DOHH2 (cell line): ENCODE results near the gene B9D2.

Source experiments
- H3F3A ChIP-seq: fragments of 200-600 bp; sonication (generic), shearing (Covaris generic); 2 replicates; pipeline ENCODE4 v1.6.0; 2016; ENCODE audit warnings: antibody characterized with exemption, mild to moderate bottlenecking; ENCODE audit not compliant: control insufficient read depth, insufficient read depth
- H3K27ac ChIP-seq: fragments of 200-600 bp; sonication (generic); 2 replicates; pipeline ENCODE4 v1.5.1; 2014; ENCODE audit warnings: low read depth, mild to moderate bottlenecking, low read length, moderate library complexity
- H3K27me3 ChIP-seq: fragments of 200-600 bp; sonication (generic); 2 replicates; pipeline ENCODE4 v1.6.1; 2014; ENCODE audit warnings: mild to moderate bottlenecking, low read length, mixed read lengths; ENCODE audit not compliant: control insufficient read depth
- H3K36me3 ChIP-seq: fragments of 200-600 bp; sonication (generic); 2 replicates; pipeline ENCODE4 v1.6.1; 2014; ENCODE audit warnings: mild to moderate bottlenecking, low read length, moderate library complexity, mixed read lengths; ENCODE audit not compliant: control insufficient read depth
- H3K4me1 ChIP-seq: fragments of 200-600 bp; sonication (generic); 2 replicates; pipeline ENCODE4 v1.6.1; 2014; ENCODE audit warnings: mild to moderate bottlenecking, low read length, mixed read lengths; ENCODE audit not compliant: control insufficient read depth
- H3K4me2 ChIP-seq: fragments of 200-600 bp; sonication (generic); 2 replicates; pipeline ENCODE4 v1.6.0; 2014; ENCODE audit warnings: mild to moderate bottlenecking, low read length, moderate library complexity
- H3K4me3 ChIP-seq: fragments of 200-600 bp; sonication (generic); 2 replicates; pipeline ENCODE4 v1.5.1; 2014; ENCODE audit warnings: mild to moderate bottlenecking, low read length, mixed read lengths
- H3K79me2 ChIP-seq: fragments of 200-600 bp; sonication (generic); 2 replicates; pipeline ENCODE4 v1.6.1; 2014; ENCODE audit warnings: mild to moderate bottlenecking, low read length, mixed read lengths; ENCODE audit not compliant: control insufficient read depth
- H3K9me2 ChIP-seq: fragments of 200-600 bp; sonication (generic); replicated peaks from 2 replicates; pipeline ENCODE4 v1.6.1; 2014; ENCODE audit warnings: mild to moderate bottlenecking, low read length, mixed read lengths; ENCODE audit not compliant: control insufficient read depth
- H3K9me3 ChIP-seq: fragments of 200-600 bp; sonication (generic); 2 replicates; pipeline ENCODE4 v1.6.1; 2014; ENCODE audit warnings: antibody characterized with exemption, low read length, mixed read lengths; ENCODE audit not compliant: control insufficient read depth, insufficient read depth
- H4K20me1 ChIP-seq: fragments of 200-600 bp; sonication (generic); 2 replicates; pipeline ENCODE4 v1.6.0; 2014; ENCODE audit warnings: low read depth, mild to moderate bottlenecking, antibody characterized with exemption, low read length, moderate library complexity; ENCODE audit not compliant: control insufficient read depth, insufficient read depth
- EZH2phosphoT487 ChIP-seq: fragments of 200-600 bp; sonication (generic); IDR thresholded peaks from 2 replicates; pipeline ENCODE4 v1.6.1; 2017; ENCODE audit warnings: borderline replicate concordance, mild to moderate bottlenecking, antibody characterized with exemption, low read length, moderate library complexity, mixed read lengths
- TF ChIP-seq, protein P1 (sequence below): fragments of 200-600 bp; sonication (generic); IDR thresholded peaks from one replicate; pipeline ENCODE4 v1.5.1; 2014; ENCODE audit warnings: antibody characterized with exemption, mild to moderate bottlenecking, low read depth, low read length; ENCODE audit not compliant: poor library complexity, severe bottlenecking

B9D2 gene

DNA sequence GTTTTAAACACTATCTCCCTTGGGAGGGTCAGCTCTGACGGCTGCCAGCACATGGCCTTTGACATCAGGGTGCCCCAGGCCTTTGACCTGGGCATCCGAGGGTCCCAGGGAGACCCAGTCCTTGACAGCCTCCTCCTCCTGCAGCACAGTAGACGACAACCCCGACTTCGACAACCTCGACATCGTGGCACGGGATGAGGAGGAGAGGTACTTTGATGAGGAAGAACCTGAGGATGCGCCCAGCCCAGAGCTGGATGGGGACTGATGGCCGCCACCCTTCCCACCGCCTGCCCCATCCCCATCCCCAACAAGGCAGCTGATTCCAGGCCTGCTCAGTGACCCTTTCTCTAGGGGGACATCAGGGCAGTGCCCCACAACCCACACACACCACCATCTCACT, 41.5 kb downstream of the B9D2 start:
- no peaks in the 10 kb centered on the region for H3K9me3 ChIP-seq
- H3K9me2 ChIP-seq = no peaks in the 10 kb centered on the region
- H3K4me1 ChIP-seq = peaks cover 34% of the 10 kb centered on the region
- no peaks in the 10 kb centered on the region for H4K20me1 ChIP-seq
- no peak overlapping the region for H3K4me2 ChIP-seq
- peaks cover 15% of the 10 kb centered on the region for H3K79me2 ChIP-seq
- peaks cover 28% of the 10 kb centered on the region for H3F3A ChIP-seq
- TF ChIP-seq, protein P1, sequence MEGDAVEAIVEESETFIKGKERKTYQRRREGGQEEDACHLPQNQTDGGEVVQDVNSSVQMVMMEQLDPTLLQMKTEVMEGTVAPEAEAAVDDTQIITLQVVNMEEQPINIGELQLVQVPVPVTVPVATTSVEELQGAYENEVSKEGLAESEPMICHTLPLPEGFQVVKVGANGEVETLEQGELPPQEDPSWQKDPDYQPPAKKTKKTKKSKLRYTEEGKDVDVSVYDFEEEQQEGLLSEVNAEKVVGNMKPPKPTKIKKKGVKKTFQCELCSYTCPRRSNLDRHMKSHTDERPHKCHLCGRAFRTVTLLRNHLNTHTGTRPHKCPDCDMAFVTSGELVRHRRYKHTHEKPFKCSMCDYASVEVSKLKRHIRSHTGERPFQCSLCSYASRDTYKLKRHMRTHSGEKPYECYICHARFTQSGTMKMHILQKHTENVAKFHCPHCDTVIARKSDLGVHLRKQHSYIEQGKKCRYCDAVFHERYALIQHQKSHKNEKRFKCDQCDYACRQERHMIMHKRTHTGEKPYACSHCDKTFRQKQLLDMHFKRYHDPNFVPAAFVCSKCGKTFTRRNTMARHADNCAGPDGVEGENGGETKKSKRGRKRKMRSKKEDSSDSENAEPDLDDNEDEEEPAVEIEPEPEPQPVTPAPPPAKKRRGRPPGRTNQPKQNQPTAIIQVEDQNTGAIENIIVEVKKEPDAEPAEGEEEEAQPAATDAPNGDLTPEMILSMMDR = no peak
- TF ChIP-seq EZH2phosphoT487 = no peak
- no peak overlapping the region for H3K4me3 ChIP-seq
- peaks cover 66% of the 10 kb centered on the region for H3K36me3 ChIP-seq
- H3K27me3 ChIP-seq = no peaks in the 10 kb centered on the region
- no peak overlapping the region for H3K27ac ChIP-seq

DNA sequence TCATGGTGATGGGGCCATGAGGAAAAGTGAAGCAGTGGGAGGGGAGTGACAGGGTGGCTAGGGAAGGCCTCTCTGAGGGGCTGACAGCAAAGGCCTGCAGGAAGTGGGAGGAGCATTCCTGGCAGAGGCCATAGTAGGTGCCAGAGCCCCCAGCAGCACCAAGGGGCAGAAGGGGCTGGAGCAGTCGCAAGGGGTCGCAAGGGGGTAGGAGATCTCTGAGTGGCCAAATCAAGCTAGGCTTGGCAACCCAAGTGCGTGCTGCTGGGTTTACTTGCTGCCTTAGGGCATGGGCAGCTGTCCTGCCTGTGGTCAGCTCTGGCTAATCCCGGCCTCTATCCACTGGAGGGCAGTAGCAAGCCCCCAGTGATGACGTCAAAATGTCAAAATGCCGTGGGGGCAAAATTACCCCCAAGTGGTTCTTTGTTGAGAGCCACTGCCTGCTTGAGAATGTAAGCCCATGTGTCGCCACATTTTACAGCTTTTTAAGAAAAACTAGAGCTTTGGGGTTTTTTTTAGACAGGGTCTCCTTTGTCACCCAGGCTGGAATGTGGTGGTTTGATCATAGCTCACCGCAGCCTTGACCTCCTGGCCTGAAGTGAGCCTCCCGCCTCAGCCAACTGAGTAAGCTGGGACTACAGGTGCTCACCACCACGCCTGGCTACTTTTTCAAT, 42.2 kb downstream of the B9D2 start:
- Histone ChIP-seq H3K4me3 (no peak overlapping the region), H4K20me1 (no peaks in the 10 kb centered on the region), H3K36me3 (peaks cover 68% of the 10 kb centered on the region), H3K9me3 (no peaks in the 10 kb centered on the region), H3K27ac (no peak overlapping the region), H3K27me3 (no peaks in the 10 kb centered on the region), H3F3A (peaks cover 22% of the 10 kb centered on the region), H3K4me2 (no peak overlapping the region), H3K4me1 (peaks cover 26% of the 10 kb centered on the region), H3K79me2 (peaks cover 9% of the 10 kb centered on the region), H3K9me2 (no peaks in the 10 kb centered on the region)
- TF ChIP-seq, protein P1 = peak; percentile 58
- TF ChIP-seq EZH2phosphoT487 = no peak

DNA sequence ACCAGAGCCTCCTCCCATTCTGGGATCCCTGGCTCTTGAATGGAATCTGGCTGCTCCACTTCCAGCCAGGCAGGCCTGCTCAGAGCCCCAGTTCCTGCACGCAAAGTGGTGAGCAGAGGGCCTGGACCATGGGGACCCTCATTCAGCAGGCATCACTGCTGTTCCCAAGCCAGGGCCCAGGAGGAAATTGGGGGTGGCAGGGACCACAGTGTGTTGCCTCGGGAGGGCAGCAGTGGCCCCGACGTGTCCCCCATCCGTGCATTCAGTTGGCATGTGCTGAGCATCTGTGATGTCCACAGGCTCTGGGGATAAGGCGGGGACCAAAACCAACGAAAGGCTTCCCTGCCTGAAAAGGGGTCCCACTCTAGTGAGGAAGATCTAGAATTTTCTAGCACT, 42.7 kb downstream of the B9D2 start:
- Histone ChIP-seq H3K79me2 (peaks cover 7% of the 10 kb centered on the region; the same call in 1 of the 2 replicates), H3K4me1 (peaks cover 21% of the 10 kb centered on the region), H3K9me3 (no peaks in the 10 kb centered on the region), H3K4me3 (no peak overlapping the region), H3K4me2 (no peak overlapping the region), H3K36me3 (peaks cover 72% of the 10 kb centered on the region), H3K27ac (no peak overlapping the region), H4K20me1 (no peaks in the 10 kb centered on the region), H3K27me3 (no peaks in the 10 kb centered on the region), H3K9me2 (no peaks in the 10 kb centered on the region), H3F3A (peaks cover 18% of the 10 kb centered on the region)
- TF ChIP-seq, protein P1 = no peak
- TF ChIP-seq EZH2phosphoT487 = no peak
